ENCODE measurements around the gene MRM2. TPM values are rescaled to one million over a fixed set of nuclear protein-coding genes. Genes with fewer than 3 reads are reported as not detected.

Gene MRM2
- total RNA-seq, 2 donors from 2014 or later: 13.2 to 13.7 TPM

GRCh38 chr7:2205036-2205780 lies 36.8 kb downstream of the MRM2 start:
- Histone ChIP-seq H3K27me3 (no peaks in the 10 kb centered on the region), H3K4me3 (no peak overlapping the region), H3K27ac (no peak overlapping the region), H3K36me3 (peaks cover 8% of the 10 kb centered on the region), H3K9me3 (no peaks in the 10 kb centered on the region), H3K4me1 (peaks cover 0 to 6% of the 10 kb centered on the region in 2 donors)
- no peak for TF ChIP-seq CTCF (IDR thresholded peaks at IDR 0.05)
- DNase-seq (ENCODE audit: low spot score): no peak

- DNase-seq (ENCODE audit: low spot score): no peak
- Histone ChIP-seq H3K4me3 (no peak overlapping the region), H3K4me1 (peaks cover 0 to 3% of the 10 kb centered on the region in 2 donors), H3K27ac (no peak overlapping the region), H3K27me3 (no peaks in the 10 kb centered on the region), H3K9me3 (no peaks in the 10 kb centered on the region), H3K36me3 (peaks cover 16% of the 10 kb centered on the region)
- no peak for TF ChIP-seq CTCF (IDR thresholded peaks at IDR 0.05)
Measured at GRCh38 chr7:2204446-2204845, 37.6 kb downstream of the MRM2 start.

GRCh38 chr7:2203766-2204300 lies 38.2 kb downstream of the MRM2 start:
- no peaks in the 10 kb centered on the region for H3K4me1 ChIP-seq
- DNase-seq (ENCODE audit: low spot score): no peak

GRCh38 chr7:2202901-2203765 lies 38.9 kb downstream of the MRM2 start:
- no peak for TF ChIP-seq CTCF (IDR thresholded peaks at IDR 0.05)
- Histone ChIP-seq H3K27me3 (no peaks in the 10 kb centered on the region), H3K36me3 (peaks cover 20% of the 10 kb centered on the region), H3K9me3 (no peaks in the 10 kb centered on the region), H3K27ac (no peak overlapping the region), H3K4me3 (no peak overlapping the region), H3K4me1 (no peaks in the 10 kb centered on the region)
- DNase-seq (ENCODE audit: low spot score): no peak

More at GRCh38 chr7:2203766-2204300, 38.2 kb downstream of the MRM2 start:
- Histone ChIP-seq H3K27me3 (no peaks in the 10 kb centered on the region), H3K27ac (no peak overlapping the region), H3K4me3 (no peak overlapping the region), H3K9me3 (no peaks in the 10 kb centered on the region), H3K36me3 (peaks cover 20% of the 10 kb centered on the region)
- no peak for TF ChIP-seq CTCF (IDR thresholded peaks at IDR 0.05)

- DNase-seq (ENCODE audit: low spot score): no peak
- H3K27me3 ChIP-seq: no peaks in the 10 kb centered on the region
- peaks cover 14% of the 10 kb centered on the region for H3K36me3 ChIP-seq
- no peak overlapping the region for H3K4me3 ChIP-seq
- peaks cover 0 to 5% of the 10 kb centered on the region in 2 donors for H3K4me1 ChIP-seq
- no peaks in the 10 kb centered on the region for H3K9me3 ChIP-seq
- no peak overlapping the region for H3K27ac ChIP-seq
- TF ChIP-seq CTCF (IDR thresholded peaks at IDR 0.05): no peak
Measured at GRCh38 chr7:2202361-2202761, 39.6 kb downstream of the MRM2 start.
